HepG2 (cell line): ENCODE measurements around the gene MAGI1. TPM values are rescaled to one million over a fixed set of nuclear protein-coding genes. Genes with fewer than 3 reads are reported as not detected.

Source experiments
- ATAC-seq: fragments of 200-7000 bp; cut with Tn5 transposase; 3 replicates; pipeline ENCODE4 v1.9.1; 2020; ENCODE audit warnings: mild to moderate bottlenecking, moderate library complexity
- BruUV-seq: library from RNA; stranded (reverse); fragments of 400-500 nt; replicated peaks from 2 replicates; lab custom pipeline; 2021; lab: Mats Ljungman, UMichigan
- CTCF ChIA-PET: fragments of 300-600 bp; formaldehyde crosslinking; extraction: SDS; loops from one replicate; lab custom pipeline; 2021; ENCODE audit warnings: low total read pairs, inconsistent platforms, low intra/inter-chr PET ratio; lab: Yijun Ruan, JAX
- POLR2A ChIA-PET: fragments of 350-600 bp; sonication (Branson Sonifier 250); formaldehyde crosslinking; loops from one replicate; lab custom pipeline; 2020; ENCODE audit warnings: antibody characterized with exemption, inconsistent platforms; lab: Yijun Ruan, JAX
- DNase-seq: peaks from one replicate; pipeline ENCODE4 v3.0.0-alpha.2; 2015; ENCODE audit warnings: low spot score
- FAIRE-seq: peaks from 3 replicates; lab custom pipeline; 2011; peaks lifted over from hg19 to GRCh38; lab: Jason Lieb, UNC
- H2AFZ ChIP-seq: one replicate; pipeline ENCODE4 v1.6.1; 2011; ENCODE audit warnings: low read length, inconsistent platforms
- H3K27ac ChIP-seq: fragments of 300-600 bp; 3 replicates; pipeline ENCODE4 v1.8.0; 2011; ENCODE audit warnings: mixed run types, mild to moderate bottlenecking, mixed read lengths, low read length, inconsistent platforms; ENCODE audit not compliant: insufficient read depth; ENCODE audit errors: extremely low read length
- H3K27me3 ChIP-seq, 2 experiments: fragments of 200-600 bp in 1 of 2; 2 replicates in 1 of 2; 3 replicates in 1 of 2; pipeline versions ENCODE4 v1.6.0 to v1.8.0; 2011; ENCODE audit warnings: low read length in 2 of 2, mild to moderate bottlenecking in 2 of 2, moderate library complexity in 2 of 2, inconsistent platforms in 1 of 2; ENCODE audit not compliant: insufficient read depth in 2 of 2, control insufficient read depth in 1 of 2
- H3K36me3 ChIP-seq, 2 experiments: fragments of 200-600 bp in 1 of 2; replicated peaks in 1 of 2; 2 replicates in 1 of 2; 3 replicates in 1 of 2; pipeline versions ENCODE4 v1.5.1 to v1.8.0; 2011; ENCODE audit warnings: low read length in 2 of 2, inconsistent platforms in 1 of 2; ENCODE audit not compliant: insufficient read depth in 2 of 2, control insufficient read depth in 1 of 2
- H3K4me1 ChIP-seq: 2 replicates; pipeline ENCODE4 v1.5.1; 2012; ENCODE audit warnings: low read length, inconsistent platforms; ENCODE audit not compliant: insufficient read depth
- H3K4me2 ChIP-seq: 2 replicates; pipeline ENCODE4 v1.6.0; 2011; ENCODE audit warnings: low read depth, low read length, inconsistent platforms
- H3K4me3 ChIP-seq, 3 experiments: fragments of 200-600 bp in 1 of 3; sonication (generic), shearing (Covaris generic) in 1 of 3; replicated peaks in 1 of 3; 2 replicates each; pipeline ENCODE4 v1.5.1; 2011 to 2016; ENCODE audit warnings: low read length in 3 of 3, inconsistent platforms in 2 of 3, low read depth in 2 of 3, mild to moderate bottlenecking in 2 of 3, control low read depth in 1 of 3, mixed read lengths in 1 of 3; ENCODE audit not compliant: insufficient read depth in 1 of 3
- H3K79me2 ChIP-seq: one replicate; pipeline ENCODE4 v1.6.1; 2011; ENCODE audit warnings: low read length, inconsistent platforms; ENCODE audit not compliant: insufficient read depth
- H3K9ac ChIP-seq: 2 replicates; pipeline ENCODE4 v1.6.0; 2011; ENCODE audit warnings: mild to moderate bottlenecking, low read depth, low read length, inconsistent platforms; ENCODE audit not compliant: insufficient read depth
- H3K9me3 ChIP-seq: 2 replicates; pipeline ENCODE4 v1.5.1; 2012; ENCODE audit warnings: mild to moderate bottlenecking, low read length
- H4K20me1 ChIP-seq: 2 replicates; pipeline ENCODE4 v1.6.0; 2011; ENCODE audit warnings: inconsistent platforms, mild to moderate bottlenecking, low read length, moderate library complexity; ENCODE audit not compliant: insufficient read depth
- CEBPB ChIP-seq: IDR thresholded peaks from 2 replicates; pipeline ENCODE4 v1.6.1; 2011; ENCODE audit warnings: low read depth, low read length, improper control_type of control experiment, borderline replicate concordance
- CHD4 ChIP-seq: fragments of 200-600 bp; sonication (generic); IDR thresholded peaks from 2 replicates; pipeline ENCODE4 v1.7.0; 2017; ENCODE audit warnings: mild to moderate bottlenecking, low read length, borderline replicate concordance
- FOSL2 ChIP-seq: sonication (generic); formaldehyde crosslinking; IDR thresholded peaks from 2 replicates; pipeline ENCODE4 v1.4.0; 2020; ENCODE audit warnings: missing genetic modification reagents
- GATAD2A ChIP-seq: IDR thresholded peaks from 2 replicates; pipeline ENCODE4 v1.6.1; 2016
- HNRNPK ChIP-seq: fragments of 200-400 bp; formaldehyde crosslinking; IDR thresholded peaks from 2 replicates; pipeline ENCODE4 v1.6.1; 2018; ENCODE audit warnings: low read length, low read depth, moderate library complexity, mild to moderate bottlenecking; ENCODE audit not compliant: poor library complexity, severe bottlenecking
- MNT ChIP-seq: fragments of 450-650 bp; IDR thresholded peaks from 2 replicates; pipeline ENCODE4 v1.6.1; 2016
- MTERF4 ChIP-seq: sonication (generic); formaldehyde crosslinking; IDR thresholded peaks from 2 replicates; pipeline ENCODE4 v1.8.0; 2023; ENCODE audit warnings: mild to moderate bottlenecking, missing genetic modification reagents
- NAIF1 ChIP-seq: sonication (generic); formaldehyde crosslinking; IDR thresholded peaks from 2 replicates; pipeline ENCODE4 v1.5.0; 2020; ENCODE audit warnings: mild to moderate bottlenecking, missing genetic modification reagents, borderline replicate concordance
- ONECUT2 ChIP-seq: sonication (generic); formaldehyde crosslinking; IDR thresholded peaks from 2 replicates; pipeline ENCODE4 v1.4.0; 2020; ENCODE audit warnings: missing genetic modification reagents
- PCBP1 ChIP-seq: fragments of 200-400 bp; formaldehyde crosslinking; IDR thresholded peaks from 2 replicates; pipeline ENCODE4 v1.6.1; 2017; ENCODE audit warnings: mild to moderate bottlenecking, low read depth, low read length, borderline replicate concordance
- ZMYM2 ChIP-seq: sonication (generic); formaldehyde crosslinking; IDR thresholded peaks from 2 replicates; pipeline ENCODE4 v1.8.0; 2022; ENCODE audit warnings: mild to moderate bottlenecking, missing genetic modification reagents
- ZNF124 ChIP-seq: sonication (generic); formaldehyde crosslinking; IDR thresholded peaks from 2 replicates; pipeline ENCODE4 v1.4.0; 2020; ENCODE audit warnings: missing genetic modification reagents
- ZNF24 ChIP-seq: fragments of 450-650 bp; IDR thresholded peaks from 2 replicates; pipeline ENCODE4 v1.6.1; 2017; ENCODE audit warnings: antibody characterized with exemption, mild to moderate bottlenecking
- ZNF644 ChIP-seq: IDR thresholded peaks from 2 replicates; pipeline ENCODE4 v1.6.1; 2016; ENCODE audit warnings: low read depth
- ZNF883 ChIP-seq: sonication (generic); formaldehyde crosslinking; IDR thresholded peaks from 2 replicates; pipeline ENCODE4 v1.5.1; 2020; ENCODE audit warnings: mild to moderate bottlenecking, missing genetic modification reagents; ENCODE audit errors: not compliant biosample characterization
- WGBS: methylation state at CpG from one replicate; pipeline ENCODE4 v1.1.6; 2017; ENCODE audit warnings: low lambda C conversion rate; 5-methylcytosine and 5-hydroxymethylcytosine counted together
- in situ Hi-C: cut with HindIII; loops from 2 replicates; pipeline ENCODE4 v1.10.0; 2017; ENCODE audit warnings: low pct_unique_long_range_greater_than_20kb; ENCODE audit not compliant: extremely low pct_ligation_motif_present
- intact Hi-C: fragments of 100-400 bp; cut with micrococcal nuclease; formaldehyde crosslinking; loops from one replicate; pipeline ENCODE4 v1.10.0; 2022; ENCODE audit not compliant: unreplicated experiment
- polyA plus RNA-seq, 8 experiments: library from polyadenylated mRNA; depleted of rRNA in 3 of 8; stranded (reverse) in 7 of 8; unstranded in 1 of 8; fragments of >200 nt; fragmentation: Illumina TruSeq in 4 of 8; extraction: Trizol in 4 of 8; gene quantifications; 2 replicates each; pipeline versions ENCODE4 v1.2.1 to v1.2.3, GENCODE V29; 2011 to 2016; ENCODE audit warnings: low read depth in 4 of 8, missing spikeins in 1 of 8, mixed read lengths in 1 of 8; ENCODE audit not compliant: insufficient read depth in 1 of 8
- total RNA-seq, 5 experiments: library from RNA; depleted of rRNA; stranded (reverse); fragments of >200 nt; fragmentation: Illumina TruSeq; extraction: Trizol; gene quantifications; 2 replicates each; pipeline ENCODE4 v1.2.3, GENCODE V29; 2016; ENCODE audit warnings: low read depth in 1 of 5
- TF ChIP-seq, protein P1 (sequence below): sonication (generic); formaldehyde crosslinking; IDR thresholded peaks from 2 replicates; pipeline ENCODE4 v1.8.1; 2022; ENCODE audit warnings: mild to moderate bottlenecking, missing genetic modification reagents
- TF ChIP-seq, protein P2 (sequence below): IDR thresholded peaks from 2 replicates; pipeline ENCODE4 v1.6.1; 2016; ENCODE audit warnings: missing biosample characterization, missing genetic modification reagents, low read depth

The MAGI1 gene
- total and polyA plus RNA-seq, 2 of the 13 experiments (the other 11 are each of a cell fraction or from before 2014, with no cell fraction given): 22.2 to 26.0 TPM

DNA sequence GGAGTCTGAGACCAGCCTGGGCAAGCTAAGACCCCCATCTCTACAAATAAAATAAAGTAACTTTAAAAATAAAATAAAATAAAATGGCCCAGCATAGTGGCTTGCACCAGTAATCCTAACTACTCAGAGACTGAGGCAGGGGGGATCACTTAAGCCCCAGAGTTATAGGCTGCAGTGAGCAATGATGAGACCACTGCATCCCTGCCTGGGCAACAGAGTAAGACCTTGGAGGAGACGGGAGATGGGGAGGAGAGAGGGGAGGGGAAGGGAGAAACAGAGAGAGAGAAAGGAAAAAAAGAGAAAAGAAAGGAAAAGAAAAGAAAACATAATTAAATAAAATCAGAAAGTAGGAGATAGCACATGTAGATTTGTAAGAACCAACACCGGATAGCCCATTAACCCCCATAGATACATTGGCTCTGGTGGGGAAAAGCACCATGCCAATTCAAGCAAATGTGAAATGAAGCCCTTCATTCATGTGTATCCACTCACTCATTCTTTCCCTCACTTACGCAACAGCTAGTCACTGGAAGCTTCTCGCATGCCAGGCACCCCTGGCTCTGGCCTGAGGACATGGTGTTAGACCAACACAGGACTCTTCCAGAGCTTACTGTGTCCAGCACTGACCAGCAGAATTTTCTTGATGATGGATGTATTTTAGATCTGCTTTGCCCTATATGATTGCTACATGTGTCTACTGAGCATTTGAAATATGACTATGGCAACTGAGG, 183.2 kb downstream of the MAGI1 start:
- no peak overlapping the region for H3K4me3 ChIP-seq
- peak overlapping the region; percentile 34; the same call in 1 of the 2 replicates for H3K4me2 ChIP-seq
- DNase-seq (peak; percentile 54), ATAC-seq (peak; percentile 26), FAIRE-seq (no peak)
- H3K27me3 ChIP-seq: no peaks in the 10 kb centered on the region
- WGBS: 75% methylated on average over 4 of the region's 4 CpGs
- H4K20me1 ChIP-seq: peaks cover 35% of the 10 kb centered on the region
- no peak overlapping the region for H2AFZ ChIP-seq
- H3K36me3 ChIP-seq: no peaks in the 10 kb centered on the region; a peak in 1 of 5 replicates
- peaks cover 43% of the 10 kb centered on the region for H3K4me1 ChIP-seq
- in situ Hi-C loops (no loop called here), intact Hi-C loops (no loop called here)
- no peak overlapping the region for H3K27ac ChIP-seq
- BruUV-seq: no TSS peak
- H3K9ac ChIP-seq: no peak overlapping the region
- ChIA-PET CTCF (no interaction called here), POLR2A (no interaction called here)
- H3K79me2 ChIP-seq: peaks cover 45% of the 10 kb centered on the region
- no peaks in the 10 kb centered on the region for H3K9me3 ChIP-seq
- TF ChIP-seq NAIF1 (no peak), ZNF883 (CRISPR knock-in tag) (no peak), ZMYM2 (no peak), HNRNPK (peak; percentile 97), CHD4 (no peak), MNT (no peak), ZNF644 (CRISPR knock-in tag) (peak; percentile 68), FOSL2 (CRISPR knock-in tag) (peak; percentile 32; the same call in 1 of the 2 replicates), GATAD2A (CRISPR knock-in tag) (0 out of 2 replicates have a peak, but pooled peaks have one; percentile 17), ONECUT2 (CRISPR knock-in tag) (no peak), MTERF4 (CRISPR knock-in tag) (no peak), ZNF24 (0 out of 2 replicates have a peak, but pooled peaks have one; percentile 45), CEBPB (peak; percentile 86), ZNF124 (CRISPR knock-in tag) (no peak), PCBP1 (0 out of 2 replicates have a peak, but pooled peaks have one; percentile 52)
- TF ChIP-seq, protein P1, sequence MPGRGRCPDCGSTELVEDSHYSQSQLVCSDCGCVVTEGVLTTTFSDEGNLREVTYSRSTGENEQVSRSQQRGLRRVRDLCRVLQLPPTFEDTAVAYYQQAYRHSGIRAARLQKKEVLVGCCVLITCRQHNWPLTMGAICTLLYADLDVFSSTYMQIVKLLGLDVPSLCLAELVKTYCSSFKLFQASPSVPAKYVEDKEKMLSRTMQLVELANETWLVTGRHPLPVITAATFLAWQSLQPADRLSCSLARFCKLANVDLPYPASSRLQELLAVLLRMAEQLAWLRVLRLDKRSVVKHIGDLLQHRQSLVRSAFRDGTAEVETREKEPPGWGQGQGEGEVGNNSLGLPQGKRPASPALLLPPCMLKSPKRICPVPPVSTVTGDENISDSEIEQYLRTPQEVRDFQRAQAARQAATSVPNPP (CRISPR knock-in tag): no peak
- TF ChIP-seq, protein P2, sequence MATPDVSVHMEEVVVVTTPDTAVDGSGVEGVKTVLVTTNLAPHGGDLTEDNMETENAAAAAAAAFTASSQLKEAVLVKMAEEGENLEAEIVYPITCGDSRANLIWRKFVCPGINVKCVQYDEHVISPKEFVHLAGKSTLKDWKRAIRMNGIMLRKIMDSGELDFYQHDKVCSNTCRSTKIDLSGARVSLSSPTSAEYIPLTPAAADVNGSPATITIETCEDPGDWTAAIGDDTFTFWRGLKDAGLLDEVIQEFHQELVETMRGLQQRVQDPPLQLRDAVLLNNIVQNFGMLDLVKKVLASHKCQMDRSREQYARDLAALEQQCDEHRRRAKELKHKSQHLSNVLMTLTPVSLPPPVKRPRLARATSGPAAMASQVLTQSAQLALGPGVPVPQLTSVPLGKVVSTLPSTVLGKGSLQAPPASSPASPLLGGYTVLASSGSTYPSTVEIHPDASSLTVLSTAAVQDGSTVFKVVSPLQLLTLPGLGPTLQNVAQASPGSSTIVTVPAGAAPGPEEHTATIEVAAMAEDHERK (CRISPR knock-in tag): no peak
